ENCODE data around the gene ZNF800. TPM values are rescaled to one million over a fixed set of nuclear protein-coding genes. Genes with fewer than 3 reads are reported as not detected.

The ZNF800 gene
- total RNA-seq, 4 donors from 2014 or later, result 27.1 to 61.6 (median 36.2) TPM

- TF ChIP-seq, protein P1, sequence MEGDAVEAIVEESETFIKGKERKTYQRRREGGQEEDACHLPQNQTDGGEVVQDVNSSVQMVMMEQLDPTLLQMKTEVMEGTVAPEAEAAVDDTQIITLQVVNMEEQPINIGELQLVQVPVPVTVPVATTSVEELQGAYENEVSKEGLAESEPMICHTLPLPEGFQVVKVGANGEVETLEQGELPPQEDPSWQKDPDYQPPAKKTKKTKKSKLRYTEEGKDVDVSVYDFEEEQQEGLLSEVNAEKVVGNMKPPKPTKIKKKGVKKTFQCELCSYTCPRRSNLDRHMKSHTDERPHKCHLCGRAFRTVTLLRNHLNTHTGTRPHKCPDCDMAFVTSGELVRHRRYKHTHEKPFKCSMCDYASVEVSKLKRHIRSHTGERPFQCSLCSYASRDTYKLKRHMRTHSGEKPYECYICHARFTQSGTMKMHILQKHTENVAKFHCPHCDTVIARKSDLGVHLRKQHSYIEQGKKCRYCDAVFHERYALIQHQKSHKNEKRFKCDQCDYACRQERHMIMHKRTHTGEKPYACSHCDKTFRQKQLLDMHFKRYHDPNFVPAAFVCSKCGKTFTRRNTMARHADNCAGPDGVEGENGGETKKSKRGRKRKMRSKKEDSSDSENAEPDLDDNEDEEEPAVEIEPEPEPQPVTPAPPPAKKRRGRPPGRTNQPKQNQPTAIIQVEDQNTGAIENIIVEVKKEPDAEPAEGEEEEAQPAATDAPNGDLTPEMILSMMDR (IDR thresholded peaks at IDR 0.05), result no peak
- no peaks in the 10 kb centered on the region for H3K36me3 ChIP-seq
- H3K27me3 ChIP-seq, result no peaks in the 10 kb centered on the region
- intact Hi-C loops (cut with DNase I), result no loop called here
- no peak overlapping the region for H3K4me3 ChIP-seq (replicated peaks in 1 of 3)
- H3K27ac ChIP-seq, result no peak overlapping the region
- no peaks in the 10 kb centered on the region for H3K4me1 ChIP-seq
- H3K9me3 ChIP-seq, result no peaks in the 10 kb centered on the region
- 94 to 96% methylated on average over 2 of the region's 2 CpGs for WGBS, 2 donors
- DNase-seq, result no peak
These were observed 26.6 kb downstream of the ZNF800 start for GRCh38 chr7:127365957-127366315.

DNA sequence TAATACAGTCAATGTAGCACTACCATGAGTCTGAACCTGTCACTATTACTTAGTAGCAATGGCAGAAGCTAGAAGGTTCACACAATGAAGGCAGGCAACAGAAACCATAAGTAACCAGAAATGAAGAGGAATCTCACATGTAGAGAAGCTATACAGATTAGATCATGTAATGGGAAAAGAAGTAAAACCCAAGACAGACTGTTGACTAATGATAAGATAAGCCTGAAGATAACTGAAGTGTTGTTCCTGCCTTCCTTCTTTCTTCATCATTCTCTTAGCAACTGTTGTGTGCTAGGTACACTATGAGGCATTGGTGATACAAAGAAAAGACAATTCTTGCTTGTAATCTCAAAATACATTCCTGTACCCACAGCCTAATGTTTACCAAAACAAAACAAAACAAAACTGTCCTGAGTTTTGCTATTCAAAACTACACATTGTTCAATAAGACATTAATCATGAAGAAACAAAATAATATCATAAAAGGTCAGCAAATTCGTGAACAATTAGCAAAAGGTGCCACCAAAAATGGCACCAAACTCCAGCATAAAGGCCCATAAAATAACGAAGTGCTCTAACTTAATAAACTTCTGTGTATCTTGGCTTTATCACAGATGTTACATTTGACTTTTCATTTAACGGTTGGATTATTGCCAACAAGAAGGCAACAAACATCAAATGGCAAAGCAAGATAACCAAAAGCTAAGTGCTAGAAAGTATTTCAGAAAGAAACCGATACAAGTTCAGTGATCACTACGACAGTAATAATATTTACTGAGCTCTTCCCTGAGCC lies 27.1 kb downstream of the ZNF800 start:
- no peak for DNase-seq
- Histone ChIP-seq H3K27ac (no peak overlapping the region), H3K27me3 (no peaks in the 10 kb centered on the region), H3K9me3 (no peaks in the 10 kb centered on the region), H3K36me3 (no peaks in the 10 kb centered on the region), H3K4me3 (replicated peaks in 1 of 3) (no peak overlapping the region), H3K4me1 (no peaks in the 10 kb centered on the region)
- intact Hi-C loops (cut with DNase I), result no loop called here
- TF ChIP-seq POLR2A (IDR thresholded peaks at IDR 0.05), result no peak
- 90 to 91% methylated on average over 5 of the region's 5 CpGs for WGBS, 2 donors

GRCh38 chr7:127362364-127363027 lies 30.0 kb downstream of the ZNF800 start:
- no peak for TF ChIP-seq POLR2A (IDR thresholded peaks at IDR 0.05)
- TF ChIP-seq, protein P1 (IDR thresholded peaks at IDR 0.05), result no peak
- no peak for DNase-seq
- Histone ChIP-seq H3K27me3 (no peaks in the 10 kb centered on the region), H3K4me3 (replicated peaks in 1 of 3) (no peak overlapping the region), H3K9me3 (no peaks in the 10 kb centered on the region), H3K4me1 (no peaks in the 10 kb centered on the region), H3K27ac (no peak overlapping the region), H3K36me3 (no peaks in the 10 kb centered on the region)
- intact Hi-C loops (cut with DNase I), result no loop called here
- WGBS, 2 donors, result 90 to 93% methylated on average over 4 of the region's 4 CpGs

DNA sequence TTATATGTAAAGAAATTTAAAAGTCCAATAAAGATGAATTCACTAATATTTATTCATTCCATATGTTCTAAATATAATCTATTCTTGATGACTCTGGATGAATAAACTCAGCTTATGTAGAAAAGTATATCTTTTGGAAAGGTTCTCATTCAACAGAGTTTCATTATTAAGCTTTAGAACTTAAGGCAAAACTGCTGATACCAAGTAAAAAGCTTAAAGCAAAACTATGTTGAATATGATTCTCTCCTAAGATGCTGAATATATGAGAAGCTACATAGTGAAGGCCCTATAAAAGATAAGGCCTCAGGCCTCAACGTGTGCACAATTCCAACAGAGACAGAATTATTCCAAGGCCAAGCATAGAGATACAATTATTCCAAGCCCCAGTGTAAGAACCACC lies 30.8 kb downstream of the ZNF800 start:
- no peak overlapping the region for H3K27ac ChIP-seq
- H3K27me3 ChIP-seq, result no peaks in the 10 kb centered on the region
- no peak for TF ChIP-seq POLR2A (IDR thresholded peaks at IDR 0.05)
- TF ChIP-seq, protein P1 (IDR thresholded peaks at IDR 0.05), result no peak
- no peaks in the 10 kb centered on the region for H3K36me3 ChIP-seq
- no peaks in the 10 kb centered on the region for H3K9me3 ChIP-seq
- DNase-seq, result no peak
- 93 to 94% methylated on average over 1 of the region's 1 CpG for WGBS, 2 donors
- peaks cover 0 to 6% of the 10 kb centered on the region in 2 donors for H3K4me1 ChIP-seq
- intact Hi-C loops (cut with DNase I), result no loop called here
- H3K4me3 ChIP-seq (replicated peaks in 1 of 3), result no peak overlapping the region

DNA sequence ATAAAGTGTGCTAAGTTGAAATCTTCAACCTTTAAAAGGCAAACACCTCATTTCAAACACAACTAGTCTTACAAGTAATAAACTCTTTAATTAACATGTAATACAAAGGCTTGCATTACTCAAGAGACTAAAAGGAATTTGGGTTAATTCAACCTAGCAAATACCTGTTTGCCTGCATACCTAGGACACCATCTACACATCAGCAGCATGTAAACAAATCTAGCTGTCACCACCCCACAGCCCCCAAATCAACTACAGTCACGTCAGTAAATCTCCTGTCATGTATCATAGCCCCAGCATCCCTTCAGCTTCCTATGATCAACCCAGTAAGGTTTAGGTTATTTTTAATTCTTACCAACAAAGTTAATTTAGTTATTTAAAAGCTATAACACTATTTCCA lies 33.5 kb downstream of the ZNF800 start:
- Histone ChIP-seq H3K36me3 (no peaks in the 10 kb centered on the region), H3K4me1 (peaks cover 0 to 7% of the 10 kb centered on the region in 2 donors), H3K4me3 (replicated peaks in 1 of 3) (no peak overlapping the region), H3K27ac (no peak overlapping the region), H3K27me3 (no peaks in the 10 kb centered on the region), H3K9me3 (no peaks in the 10 kb centered on the region)
- intact Hi-C loops (cut with DNase I), result no loop called here
- DNase-seq, result no peak
- 100% methylated on average over 1 of the region's 1 CpG for WGBS, 2 donors
- TF ChIP-seq, protein P1 (IDR thresholded peaks at IDR 0.05), result no peak
- TF ChIP-seq POLR2A (IDR thresholded peaks at IDR 0.05), result no peak

Measured in thyroid gland (tissue), 4 donors.